ENCODE data around the gene KCNN4.
"Not testable (repeated sequence)": the region's sequence is repeated elsewhere in the genome, so short reads cannot be mapped to it uniquely, and the experiment has no call there.

- TF ChIP-seq CTCF, POLR2A (IDR thresholded peaks at IDR 0.05): not testable (repeated sequence)
Observed at GRCh38 chr19:43824572-43824971, 43.8 kb upstream of the KCNN4 start.
